Measurements from ENCODE around the gene RAET1G.
A peak's percentile ranks its signal among the peaks of the same experiment; 100 is the strongest.
"Not testable (repeated sequence)": the region's sequence is repeated elsewhere in the genome, so short reads cannot be mapped to it uniquely, and the experiment has no call there.

Gene RAET1G

DNA sequence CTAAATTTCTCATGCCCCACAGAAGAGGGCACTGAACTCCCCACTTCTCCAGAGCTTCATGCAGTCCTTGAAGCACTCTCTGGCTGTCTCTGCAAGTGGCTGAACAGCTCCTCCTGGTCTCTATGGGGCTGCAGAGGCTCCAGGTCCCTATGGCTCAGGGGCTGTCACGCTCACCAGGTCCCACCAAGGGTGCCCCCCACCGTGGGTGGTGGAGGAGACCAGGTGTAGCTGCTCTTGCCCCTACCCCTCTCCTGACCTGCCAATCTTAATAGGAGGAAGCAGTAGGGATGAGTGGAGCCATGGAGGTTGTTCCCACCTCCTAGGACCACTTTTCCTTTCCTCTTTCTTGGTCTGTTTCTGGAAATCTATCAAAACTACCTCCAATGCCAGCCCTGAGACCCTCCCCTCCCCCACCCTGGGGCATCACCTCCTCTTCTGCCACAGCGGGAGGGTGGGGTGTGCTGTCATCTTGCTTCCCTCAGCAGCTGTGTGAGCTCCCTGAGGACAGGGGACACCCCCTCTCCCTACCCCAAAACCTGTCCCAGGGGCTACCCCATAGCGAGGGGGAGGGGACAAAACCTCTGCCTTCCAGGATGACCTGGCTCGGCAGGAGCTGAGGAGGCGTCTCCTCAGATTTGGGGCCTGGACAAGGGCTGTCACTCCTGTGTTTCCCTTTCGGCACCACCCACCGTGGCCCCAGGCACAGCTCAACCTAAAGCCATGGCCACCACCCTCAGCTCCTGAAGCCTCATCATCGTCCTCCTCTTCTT is 13.0 kb downstream of the RAET1G start:
- DNase-seq: no peak

DNA sequence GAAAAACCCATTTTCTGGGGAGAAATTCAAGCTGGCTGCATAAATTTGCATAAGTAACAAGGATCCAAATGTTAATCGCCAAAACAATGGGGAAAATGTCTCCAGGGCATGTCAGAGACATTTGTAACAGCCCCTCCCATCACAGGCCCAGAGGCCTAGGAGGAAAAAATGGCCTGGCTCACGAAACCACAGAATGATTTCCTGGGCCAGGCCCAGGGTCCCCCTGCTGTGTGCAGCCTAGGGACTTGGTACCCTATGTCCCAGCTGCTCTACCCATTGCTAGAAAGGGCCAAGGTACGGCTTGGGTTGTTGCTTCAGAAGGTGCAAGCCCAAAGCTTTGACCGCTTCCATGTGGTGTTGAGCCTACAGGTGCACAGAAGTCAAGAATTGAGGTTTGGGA is 14.4 kb downstream of the RAET1G start:
- DNase-seq: not testable (repeated sequence)

DNA sequence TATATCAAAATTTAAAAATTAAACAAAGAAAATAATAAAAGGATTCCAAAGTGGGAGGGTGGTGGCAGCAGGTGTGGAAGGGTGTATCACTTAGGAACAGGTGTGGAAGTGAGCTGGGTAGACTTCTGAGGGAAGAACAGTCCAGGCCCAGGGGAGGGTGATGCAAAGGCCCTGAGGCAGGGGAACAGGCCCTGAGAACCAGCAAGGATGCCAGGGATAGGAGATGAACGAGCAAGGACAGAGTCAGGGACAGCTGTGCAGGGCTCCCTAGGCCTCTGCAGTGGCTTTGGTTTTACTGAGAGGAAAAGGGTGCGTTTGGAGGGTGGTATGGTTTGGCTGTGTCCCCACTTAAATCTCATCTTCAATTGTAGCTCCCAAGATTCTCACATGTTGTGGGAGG is 15.6 kb downstream of the RAET1G start:
- no peak for DNase-seq

DNA sequence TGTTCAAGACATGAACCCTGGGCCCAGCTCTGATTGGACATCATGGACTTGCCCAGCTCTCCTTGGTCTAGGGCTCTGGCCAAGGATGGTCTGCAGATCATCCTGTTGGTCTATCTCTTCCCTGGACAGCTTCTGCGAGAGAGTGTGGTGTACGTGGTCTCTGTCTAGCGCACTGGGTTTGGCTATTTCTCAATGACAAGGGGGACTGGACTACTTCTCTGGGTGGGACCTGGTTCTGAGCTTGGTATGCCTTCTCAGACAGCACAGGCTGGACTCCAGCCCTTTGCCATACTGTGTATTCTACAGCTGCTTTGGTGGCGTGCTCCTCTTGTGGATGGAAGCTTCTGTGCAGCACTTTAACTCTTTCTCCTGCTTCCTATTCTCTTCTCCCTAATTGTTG is 16.5 kb downstream of the RAET1G start:
- no peak for DNase-seq

DNA sequence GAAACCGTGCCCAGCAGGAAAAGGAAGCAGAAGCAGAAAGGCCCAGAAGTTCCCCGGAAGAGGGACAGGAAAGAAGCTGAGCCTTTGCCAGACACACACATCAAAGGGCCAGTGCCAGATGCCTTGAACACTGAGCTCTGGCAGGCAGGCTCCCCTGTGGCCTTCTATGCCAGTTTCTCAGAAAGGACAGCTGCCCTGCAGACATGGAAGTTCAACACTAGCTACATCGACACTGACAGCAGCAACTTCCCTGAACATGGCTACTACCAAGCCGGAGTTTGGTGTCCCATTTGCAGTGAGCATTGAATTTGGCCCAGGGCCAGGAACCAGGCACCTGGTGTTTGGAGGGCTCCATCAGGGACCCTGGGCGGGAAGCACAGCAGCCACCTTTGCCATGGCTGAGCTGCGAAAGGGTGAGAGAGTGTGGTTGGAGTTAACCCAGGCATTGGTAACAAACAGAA is 17.0 kb downstream of the RAET1G start:
- peak in 1 of 2 experiments; percentile 26 for DNase-seq

DNA sequence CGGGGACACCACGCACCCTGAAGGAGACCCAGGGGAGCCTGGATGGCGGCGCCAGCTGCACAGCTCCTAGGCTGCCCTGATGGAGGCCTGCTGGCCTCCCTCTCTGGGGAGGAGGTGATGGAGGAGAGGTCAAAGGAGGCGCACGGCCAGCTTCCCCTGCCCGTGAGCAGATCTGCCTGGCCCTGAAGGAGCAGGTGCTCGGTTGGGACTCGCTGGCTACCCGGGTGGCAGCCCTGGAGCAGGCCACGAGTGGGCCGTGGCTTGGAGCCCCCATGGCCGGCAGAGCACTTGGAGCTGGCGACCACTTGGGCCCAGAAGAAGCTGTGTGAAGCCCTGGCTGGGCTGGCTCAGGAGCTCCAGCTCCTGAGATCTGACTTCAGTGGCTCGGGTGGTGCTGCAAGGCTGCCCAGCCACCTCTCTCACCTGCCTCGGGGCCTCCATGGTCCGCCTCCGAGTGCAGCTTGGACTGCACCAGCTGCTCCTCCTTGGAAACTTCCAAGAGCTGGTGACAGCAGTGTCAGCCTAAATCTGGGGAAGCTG is 17.5 kb downstream of the RAET1G start:
- DNase-seq: no peak

DNA sequence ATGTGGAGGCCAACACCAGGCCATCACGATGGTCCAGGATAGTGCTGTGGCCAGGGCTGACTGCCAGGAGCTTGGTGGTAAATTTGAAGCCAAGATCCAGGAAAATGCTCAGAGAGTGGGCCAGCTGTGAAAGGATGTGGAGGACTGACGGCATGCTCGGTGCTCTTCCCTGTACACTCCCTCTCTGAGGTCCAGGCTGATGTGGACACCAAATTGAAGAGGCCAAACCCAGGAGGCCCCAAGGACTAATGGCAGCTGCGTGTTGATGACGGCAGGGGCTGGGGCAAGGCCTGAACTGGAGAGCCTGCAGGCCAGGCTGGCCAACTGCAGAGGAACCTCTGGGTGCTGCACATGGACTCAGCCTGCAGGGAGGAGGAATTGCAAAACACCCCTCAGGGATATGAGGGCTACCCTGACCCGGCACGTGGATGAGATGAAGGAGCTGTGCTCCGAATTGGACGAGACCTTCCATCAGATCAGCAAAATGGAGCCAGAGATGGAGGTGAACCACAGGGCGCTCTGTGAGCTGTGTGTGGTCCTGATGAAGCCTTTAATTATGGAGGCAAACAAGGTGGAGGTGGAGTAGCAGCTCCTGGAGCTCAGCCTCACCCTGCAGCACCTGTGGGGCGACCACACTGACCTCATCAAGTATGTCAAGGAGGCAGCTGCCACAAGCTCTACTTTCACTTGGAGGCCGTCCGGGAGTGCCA is 18.1 kb downstream of the RAET1G start:
- DNase-seq: no peak

DNA sequence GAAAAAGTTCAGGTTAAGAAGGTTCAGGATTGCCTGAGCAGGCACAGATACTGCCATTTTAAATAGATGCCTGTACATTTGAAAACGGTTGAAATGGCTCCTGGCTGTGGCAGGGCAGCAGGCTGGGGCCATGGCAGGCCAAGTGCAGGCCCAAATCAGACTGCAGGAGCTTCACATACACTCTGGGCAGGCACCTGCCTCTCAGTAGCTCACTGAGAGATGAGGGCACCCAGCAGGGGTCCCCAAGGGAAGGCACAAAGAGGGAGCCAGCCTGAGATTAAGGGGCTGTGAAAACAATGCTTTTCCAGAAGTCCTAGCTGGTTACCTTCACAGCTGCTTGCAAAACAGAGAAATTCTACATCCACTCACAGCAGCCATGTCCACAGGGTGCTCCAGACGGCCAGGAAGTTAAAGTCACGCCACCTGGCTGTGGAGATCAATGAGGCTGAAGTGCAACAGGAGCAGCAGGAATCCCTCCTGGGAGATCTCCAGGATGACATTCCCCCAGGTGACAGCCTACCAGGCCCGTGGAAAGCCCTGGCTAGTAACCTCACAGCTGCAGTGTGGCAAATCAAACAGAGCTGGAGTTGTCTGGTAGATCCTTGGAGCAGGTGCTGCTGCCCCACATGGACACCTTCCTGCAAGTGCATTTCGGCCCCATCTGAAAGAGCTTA is 18.8 kb downstream of the RAET1G start:
- peak; percentile 57 to 58 for DNase-seq

DNA sequence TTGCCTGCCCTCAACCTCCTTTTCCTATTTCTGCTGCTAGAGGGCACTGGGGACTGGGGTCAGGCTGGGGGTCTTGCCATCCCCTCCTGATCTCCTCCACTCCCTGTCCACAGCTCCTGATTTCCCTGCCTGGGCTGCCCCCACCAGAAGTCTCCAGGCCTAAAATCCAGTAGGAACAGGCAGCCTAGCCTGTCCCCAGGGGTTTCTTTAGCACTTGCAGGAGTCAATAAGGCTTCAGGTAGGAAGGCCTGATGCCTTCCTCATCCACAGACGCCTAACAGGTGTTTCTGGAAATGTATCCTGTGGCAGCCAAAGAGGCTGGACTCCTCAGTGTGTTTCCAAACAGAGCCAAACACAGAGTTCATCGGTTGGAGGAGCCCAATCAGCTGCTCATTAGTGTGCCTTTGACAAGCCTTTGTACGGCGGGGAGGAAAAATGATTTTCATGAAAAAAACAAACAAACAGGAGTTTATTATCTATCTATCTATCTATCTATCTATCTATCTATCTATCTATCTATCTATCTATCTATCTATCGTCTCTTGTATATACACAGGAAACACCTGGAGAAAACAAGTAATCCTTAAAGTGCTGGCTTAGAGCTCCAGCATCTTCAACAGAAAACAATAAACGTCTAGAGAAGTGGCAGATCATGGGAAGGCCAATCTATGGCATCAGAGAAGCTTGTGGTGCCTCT is 21.3 kb downstream of the RAET1G start:
- DNase-seq: no peak

DNA sequence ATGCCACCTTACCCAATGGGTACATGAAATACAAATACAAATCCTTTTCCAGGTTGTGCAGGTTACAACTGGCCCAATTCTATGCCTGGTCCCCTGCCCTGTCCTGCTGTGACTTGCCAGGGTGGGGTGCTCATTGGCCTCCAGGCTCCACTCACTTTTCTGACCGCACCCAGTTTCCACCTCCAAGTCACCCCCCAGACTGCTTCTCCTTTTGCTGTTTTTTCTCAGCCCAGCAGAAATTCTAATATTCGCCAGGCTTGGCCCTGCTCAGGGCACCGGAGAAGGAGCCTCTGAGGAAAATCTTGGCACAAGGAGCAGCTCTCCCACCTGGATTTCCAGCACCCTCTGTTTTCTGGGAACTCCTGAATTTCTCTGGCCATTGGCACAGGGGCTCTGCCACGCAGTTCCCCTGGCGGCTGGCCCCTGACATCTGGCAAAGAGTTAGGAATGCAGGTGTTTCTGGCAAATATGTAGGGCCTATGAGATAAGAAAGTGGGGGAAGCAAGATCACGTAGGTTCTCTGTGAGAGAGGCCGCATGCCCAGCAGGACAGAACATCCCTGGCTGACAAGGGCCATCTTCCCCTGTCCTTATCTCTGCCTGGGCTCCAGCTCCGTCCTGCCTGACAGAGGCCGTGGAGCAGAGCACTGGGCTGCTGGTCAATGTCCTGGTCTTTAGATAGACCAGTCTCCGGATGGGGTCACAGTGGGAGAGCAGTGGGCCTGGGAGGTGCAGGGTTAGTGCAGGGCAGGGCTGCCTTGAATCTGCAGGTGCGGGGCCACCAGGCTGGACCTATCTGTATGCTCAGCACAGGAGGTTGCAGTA is 22.1 kb downstream of the RAET1G start:
- no peak for DNase-seq

DNA sequence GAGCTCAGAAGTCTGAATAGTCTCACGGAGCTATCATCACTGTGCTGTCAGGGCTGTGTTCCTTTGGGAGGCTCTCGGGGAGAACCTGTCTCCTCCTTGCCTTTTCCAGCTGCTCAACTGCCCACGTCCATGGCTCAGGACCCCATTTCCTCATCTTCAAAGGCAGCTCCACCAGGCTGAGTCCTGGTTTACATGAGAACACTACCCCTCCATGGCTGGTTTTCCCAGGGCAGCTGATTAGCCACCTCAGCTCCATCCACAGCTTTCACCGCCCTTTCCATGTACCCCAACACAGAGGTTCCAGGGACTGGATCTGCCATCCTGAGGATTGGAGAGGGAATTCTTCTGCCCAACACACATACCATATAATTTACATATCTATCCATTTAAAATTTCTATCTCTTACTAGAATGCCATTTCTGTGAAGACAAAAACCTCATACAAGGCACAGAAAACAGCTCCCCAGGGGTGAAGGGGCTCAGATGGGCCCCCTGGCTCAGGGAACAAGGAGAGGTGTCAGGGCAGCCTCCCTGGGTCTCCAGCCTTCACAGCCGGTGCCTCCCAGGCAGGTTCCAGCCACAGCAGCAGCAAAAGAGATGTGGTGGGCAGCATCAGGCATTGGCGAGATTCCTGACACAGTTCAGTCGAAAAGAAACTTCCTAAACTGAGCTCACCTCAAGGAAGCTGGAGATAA is 22.8 kb downstream of the RAET1G start:
- DNase-seq: no peak

DNA sequence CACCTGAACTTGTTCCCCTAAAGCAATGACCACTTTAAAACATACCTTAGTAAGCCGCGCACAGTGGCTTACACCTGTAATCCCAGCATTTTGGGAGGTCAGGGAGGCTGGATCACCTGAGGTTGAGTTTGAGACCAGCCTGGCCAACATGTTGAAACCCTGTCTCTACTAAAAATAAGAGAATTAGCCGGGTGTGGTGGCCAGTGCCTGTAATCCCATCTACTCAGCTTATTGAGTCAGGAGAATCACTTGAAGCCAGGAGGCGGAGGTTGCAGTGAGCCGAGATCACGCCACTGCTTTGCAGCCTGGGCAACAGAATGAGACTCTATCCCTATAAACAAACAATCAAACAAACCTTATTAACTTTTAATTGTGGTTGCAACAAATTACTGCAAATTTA is 23.4 kb downstream of the RAET1G start:
- DNase-seq: no peak

DNA sequence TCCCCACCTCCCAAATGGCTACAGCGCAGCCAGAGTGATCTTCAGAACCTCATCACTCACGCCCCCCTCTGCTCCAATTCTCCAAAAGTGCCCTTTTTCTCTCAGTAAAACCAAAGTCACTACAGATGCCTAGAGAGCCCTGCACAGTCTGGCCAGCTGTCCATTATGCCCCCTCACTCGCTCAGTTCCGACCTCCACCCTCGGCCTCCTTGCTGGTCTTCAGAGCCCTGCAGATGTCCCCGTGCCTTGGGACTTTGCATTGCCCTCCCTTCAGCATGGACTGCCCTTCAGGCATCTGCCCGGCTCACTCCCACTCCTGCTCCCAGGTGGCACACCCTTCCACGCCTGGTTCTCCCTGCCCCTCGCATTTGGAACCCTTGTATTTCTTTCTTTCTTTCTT is 24.0 kb downstream of the RAET1G start:
- no peak for DNase-seq

DNA sequence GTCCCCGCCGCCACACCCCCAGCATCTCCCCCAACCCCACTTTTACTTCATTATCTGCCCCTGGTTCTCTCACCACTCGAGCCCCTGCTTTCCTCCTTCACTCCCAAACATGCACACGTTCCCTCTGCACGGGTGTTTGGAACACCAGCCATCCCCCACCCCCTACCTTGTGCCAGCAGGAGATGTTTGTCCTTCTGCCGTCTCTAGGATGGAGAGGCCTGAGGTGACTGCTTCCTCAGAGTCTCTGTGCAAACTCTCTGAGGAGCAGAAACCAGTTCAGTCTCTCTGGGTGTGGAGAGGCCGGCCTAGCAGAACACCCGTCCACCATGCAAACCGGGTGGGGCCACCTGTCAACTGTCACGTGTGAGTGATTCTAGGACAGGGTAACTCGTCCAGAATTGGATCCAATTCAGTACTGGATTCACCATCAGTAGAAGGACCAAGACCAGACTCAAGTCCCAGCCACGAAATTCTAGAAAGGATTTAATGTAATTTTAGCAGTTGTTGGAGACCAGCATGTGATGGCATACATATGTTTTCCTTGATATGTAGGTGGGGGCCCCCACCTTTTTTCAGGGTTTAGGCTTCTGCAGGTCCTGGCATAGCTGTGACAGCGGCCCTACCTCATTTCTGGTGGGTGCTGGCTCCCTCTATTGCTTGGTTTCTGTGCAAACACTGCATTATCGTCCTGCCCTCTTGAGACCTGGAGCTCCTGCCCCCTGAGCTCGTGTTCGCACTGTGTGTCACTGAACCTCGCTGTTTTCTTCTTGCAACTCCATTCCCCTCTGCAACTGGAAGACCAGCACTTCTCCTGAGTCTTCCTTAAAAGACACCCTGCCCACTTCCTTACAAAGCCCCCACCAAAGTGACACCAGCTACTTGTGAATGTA is 24.8 kb downstream of the RAET1G start, which contains the start of gene RAET1E:
Gene RAET1E (minus strand): TSS at position 259 of the 890 bp plus-strand sequence. CDS start 7,212 bp downstream, outside the sequence.
- peak in 1 of 2 experiments; percentile 16 for DNase-seq

DNA sequence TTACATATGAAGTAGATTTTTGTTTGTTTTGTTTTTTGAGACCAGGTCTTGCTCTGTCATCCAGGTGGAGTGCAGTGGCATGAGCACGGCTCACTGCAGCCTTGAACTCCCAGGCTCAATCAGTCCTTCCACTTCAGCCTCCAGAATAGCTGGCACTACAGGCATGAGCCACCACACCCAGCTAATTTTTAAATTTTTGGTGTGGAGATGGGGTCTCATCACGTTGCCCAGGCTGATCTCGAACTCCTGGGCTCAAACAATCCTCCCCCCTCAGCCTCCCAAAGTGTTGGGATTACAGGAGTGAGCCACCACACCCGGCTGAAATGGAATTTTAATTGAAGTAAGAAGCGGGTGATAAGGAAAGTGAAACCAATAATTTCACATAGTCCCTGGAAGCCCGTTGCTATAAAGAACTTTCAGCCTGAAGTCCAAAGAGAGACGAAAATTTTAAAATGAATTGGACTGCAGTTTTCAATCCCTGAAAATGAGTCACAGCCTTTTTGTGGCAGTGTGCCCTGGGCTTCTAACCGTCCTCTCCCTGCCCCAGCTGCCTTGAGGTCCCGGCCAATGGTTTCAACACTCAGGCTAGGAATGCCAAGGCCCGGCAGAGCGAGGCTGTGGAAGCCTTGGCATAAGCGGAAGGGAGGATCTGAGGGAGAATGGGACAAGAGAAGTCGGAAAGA is 25.8 kb downstream of the RAET1G start:
- no peak for DNase-seq

DNA sequence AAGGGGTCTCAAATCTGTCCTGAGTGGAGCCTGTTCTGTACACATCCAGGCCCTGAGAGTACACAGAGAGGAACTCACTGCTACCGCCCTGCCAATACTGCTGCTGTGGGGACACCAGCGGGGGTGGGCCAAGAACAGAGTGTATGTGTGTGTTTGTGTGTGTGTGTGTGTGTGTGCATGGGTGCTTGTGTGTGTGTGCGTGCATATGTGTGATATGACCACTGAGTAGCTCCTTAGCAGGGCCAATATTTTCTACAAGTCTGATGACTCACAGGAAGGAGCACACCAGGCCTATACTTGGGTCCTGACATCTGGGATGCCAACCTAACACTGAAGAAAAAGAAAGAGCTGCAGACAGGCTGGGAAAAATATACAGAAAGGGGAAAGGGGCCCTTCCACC is 26.4 kb downstream of the RAET1G start:
- no peak for DNase-seq

DNA sequence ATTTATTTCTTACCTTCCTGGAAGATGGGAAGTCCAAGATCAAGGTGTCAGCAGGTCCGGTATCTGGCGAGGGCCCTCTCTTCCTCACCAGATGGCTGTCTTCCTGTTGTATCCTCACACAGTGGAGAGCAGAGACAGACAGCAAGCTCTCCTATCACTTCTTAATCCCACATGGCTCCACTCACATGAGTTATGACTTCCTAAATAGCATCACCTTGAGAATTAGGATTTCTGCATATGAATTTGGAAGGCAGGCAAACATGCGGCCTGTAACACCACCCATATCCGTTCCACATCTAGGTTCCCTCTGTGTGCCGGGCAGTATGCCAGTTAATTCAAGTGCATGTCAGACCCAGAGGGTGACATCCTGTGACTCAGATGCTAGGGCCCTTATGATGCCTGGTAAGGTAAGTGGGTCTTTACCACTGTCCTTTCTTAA is 27.1 kb downstream of the RAET1G start:
- DNase-seq: peak; percentile 76 to 86

DNA sequence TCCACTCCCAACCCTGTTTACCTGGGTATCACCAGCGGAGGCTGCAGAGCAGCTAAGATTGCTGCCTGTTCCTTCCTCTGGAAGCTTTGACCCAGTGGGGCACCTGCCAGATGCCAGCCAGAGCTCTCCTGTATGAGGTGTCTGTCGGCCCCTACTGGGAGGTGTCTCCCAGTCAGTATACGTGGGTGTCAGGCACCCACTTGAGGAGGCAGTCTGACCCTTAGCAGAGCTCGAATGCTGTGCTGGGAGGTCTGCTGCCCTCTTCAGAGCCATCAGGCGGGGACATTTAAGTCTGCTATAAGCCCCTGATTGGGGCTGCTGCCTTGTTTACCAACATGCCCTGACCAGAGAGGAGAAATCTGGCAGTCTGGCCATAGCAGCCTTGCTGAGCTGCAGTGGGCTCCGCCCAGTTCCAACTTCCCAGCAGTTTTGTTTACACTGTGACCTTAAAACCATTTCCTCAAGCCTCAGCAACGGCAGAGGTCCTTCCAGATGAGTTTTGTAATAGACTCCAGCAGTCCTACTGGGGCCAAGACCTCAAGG is 27.8 kb downstream of the RAET1G start:
- no peak for DNase-seq

DNA sequence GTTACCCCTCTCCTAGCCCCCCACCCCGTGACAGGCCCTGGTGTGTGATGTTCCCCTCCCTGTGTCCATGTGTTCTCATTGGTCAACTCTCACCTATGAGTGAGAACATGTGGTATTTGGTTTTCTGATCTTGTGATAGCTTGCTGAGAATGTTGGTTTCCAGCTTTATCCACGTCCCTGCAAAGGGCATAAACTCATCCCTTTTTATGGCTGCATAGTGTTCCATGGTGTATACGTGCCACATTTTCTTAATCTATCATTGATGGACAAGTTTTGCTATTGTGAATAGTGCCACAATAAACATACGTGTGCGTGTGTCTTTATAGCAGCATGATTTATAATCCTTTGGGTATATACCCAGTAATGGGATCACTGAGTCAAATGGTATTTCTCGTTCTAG is 31.1 kb downstream of the RAET1G start:
- DNase-seq: not testable (repeated sequence)
